ENCODE data around the gene RARB.

Gene RARB

DNA sequence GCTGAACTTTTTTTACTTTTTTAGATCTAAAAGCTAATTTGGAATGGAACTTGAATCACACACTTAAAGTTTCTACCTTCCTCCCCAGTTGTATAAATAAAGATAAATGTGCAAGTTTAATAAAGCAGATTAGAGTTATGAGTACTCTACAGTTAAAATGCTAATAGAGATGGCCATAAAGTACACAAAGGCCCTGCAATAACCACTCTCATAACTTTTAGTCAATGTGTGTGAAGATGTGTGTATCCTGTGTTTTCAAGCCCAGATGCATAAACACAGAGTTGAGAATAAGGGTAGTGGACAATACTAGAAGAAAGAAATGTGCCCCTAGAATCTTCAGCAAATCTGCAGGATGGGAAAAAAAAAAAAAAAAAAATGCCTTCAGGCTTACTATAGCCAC is 191.3 kb downstream of the RARB start:
- DNase-seq: no peak

DNA sequence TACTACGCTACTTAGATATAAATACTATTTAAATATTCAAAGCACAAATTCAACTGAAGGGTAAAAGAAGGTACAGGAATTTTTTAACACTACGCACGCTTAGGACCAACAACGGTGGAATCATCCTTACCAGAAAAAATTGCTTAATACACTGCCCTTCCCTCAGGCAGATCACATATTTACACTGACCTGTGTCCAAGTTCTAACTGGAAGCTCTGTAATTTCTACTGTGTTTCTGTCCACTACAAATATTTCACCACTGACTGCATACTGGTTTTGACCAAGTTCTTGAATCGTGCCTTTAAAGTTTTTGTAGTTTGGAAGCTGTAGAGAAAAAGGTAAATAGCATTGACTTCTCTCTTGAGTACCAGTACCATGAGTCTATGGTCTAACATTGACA is 192.4 kb downstream of the RARB start:
- no peak for DNase-seq

DNA sequence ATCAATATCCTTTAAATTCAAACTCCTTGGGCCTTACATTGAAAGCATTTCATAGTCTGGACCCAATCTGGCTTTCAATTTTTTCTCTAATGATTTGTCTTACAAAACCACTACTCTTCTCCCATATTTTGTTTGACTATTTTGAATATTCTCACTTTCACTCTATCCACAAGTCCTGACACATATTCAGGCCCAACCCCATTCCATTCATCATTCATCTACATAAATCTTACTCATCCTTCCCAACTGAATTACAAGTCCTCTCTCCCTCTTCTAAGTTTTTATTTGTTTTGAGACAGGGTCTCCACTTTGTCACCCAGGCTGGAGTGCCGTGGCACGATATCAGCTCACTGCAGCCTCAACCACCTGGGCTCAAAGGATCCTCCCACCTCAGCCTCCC is 193.0 kb downstream of the RARB start:
- DNase-seq: no peak

DNA sequence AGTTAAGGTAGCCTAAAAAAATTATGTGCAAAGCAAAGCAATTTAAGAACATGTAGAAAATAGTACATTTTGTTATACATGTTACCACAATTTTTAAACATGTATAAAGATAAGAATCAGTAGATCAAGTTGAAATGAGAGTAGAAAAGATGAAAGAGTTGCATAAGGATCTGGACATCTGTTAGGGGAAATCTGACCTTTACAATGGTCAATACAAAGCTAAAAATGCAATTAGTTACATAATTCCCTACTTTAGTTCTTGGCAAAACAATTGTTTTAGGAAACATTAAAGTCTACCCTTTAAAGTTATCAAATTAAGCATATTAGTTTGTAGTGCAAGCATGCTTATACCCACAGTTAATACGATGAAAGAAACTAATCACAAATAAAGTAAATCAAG is 203.9 kb downstream of the RARB start:
- DNase-seq: no peak

- no peak for DNase-seq
Observed at GRCh38 chr3:25633919-25634318, 205.9 kb downstream of the RARB start.

DNA sequence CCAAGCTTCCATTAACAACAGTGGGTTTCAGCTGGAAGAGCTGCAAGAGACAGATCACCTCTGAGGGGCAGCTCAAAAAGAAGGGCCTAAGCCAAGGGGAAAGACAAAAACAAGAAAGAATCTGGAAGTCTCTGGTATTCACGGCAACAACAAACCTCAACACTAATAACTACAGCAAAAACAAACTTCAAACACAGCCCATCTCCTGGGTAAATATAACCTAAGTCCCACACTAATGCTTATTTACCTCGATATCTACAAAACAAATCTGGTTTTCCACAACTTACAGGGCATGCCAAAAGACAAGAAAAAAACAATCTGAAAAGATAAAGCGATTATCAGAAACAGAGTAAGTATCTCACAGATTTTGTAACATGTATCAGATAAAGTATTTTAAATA is 207.0 kb downstream of the RARB start:
- DNase-seq: no peak

Measured in NCI-H187 (cell line).